ENCODE measurements around the gene MTFR2.

DNA sequence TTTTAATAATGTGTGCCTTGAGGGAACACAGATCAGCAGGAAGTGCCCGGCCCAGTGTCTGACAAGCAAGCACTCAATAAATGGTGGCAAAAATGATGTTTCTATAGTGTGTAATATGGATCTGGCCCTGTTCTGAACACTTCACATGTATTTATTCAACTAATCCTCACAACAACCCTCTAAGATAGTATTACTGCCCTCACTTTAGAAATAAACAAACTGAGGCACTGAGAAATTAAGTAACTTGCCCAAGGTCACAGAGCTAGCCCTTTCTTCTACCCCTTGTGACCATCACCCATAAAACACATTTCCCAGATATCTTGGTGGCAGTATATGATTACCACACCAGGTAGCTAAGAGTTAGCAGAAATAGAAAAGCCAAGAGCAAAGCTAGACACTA, 12.8 kb upstream of the MTFR2 start:
- no peak for TF ChIP-seq ZNF558 (tag by site-specific recombination; IDR thresholded peaks at IDR 0.05)
- no peak for TF ChIP-seq PBX3 (CRISPR knock-in tag; IDR thresholded peaks at IDR 0.05)
- TF ChIP-seq CTCF (tag by site-specific recombination; IDR thresholded peaks at IDR 0.05), result no peak
- TF ChIP-seq ZBTB7A (tag by site-specific recombination; IDR thresholded peaks at IDR 0.05; ENCODE audit: low read depth), result no peak
- TF ChIP-seq ZNF121 (tag by site-specific recombination; IDR thresholded peaks at IDR 0.05), result no peak
- no peak for TF ChIP-seq PATZ1 (tag by site-specific recombination; IDR thresholded peaks at IDR 0.05)
- no peak for TF ChIP-seq KLF7 (tag by site-specific recombination; IDR thresholded peaks at IDR 0.05; ENCODE audit: borderline replicate concordance)
- TF ChIP-seq YY1 (tag by site-specific recombination; IDR thresholded peaks at IDR 0.05), result no peak
